Posterior vena cava (tissue), 2 donors: ENCODE results near the gene UBE2G1. TPM values are rescaled to one million over a fixed set of nuclear protein-coding genes. Genes with fewer than 3 reads are reported as not detected.

Source experiments
- DNase-seq: peaks from one replicate; pipeline ENCODE4 v3.0.0-alpha.2; 2020; ENCODE audit warnings: low spot score
- intact Hi-C, 2 donors: fragments of 100-400 bp; cut with DNase I; formaldehyde crosslinking; loops; one replicate each; pipeline versions ENCODE4 v1.14.1 to v1.14.2; 2022 to 2023
- total RNA-seq, 2 donors: library from RNA; stranded (reverse); fragmentation: NEBNext Ultra II Directional; extraction: Animal tissue kit (Norgen Biotek cat#: 25700); gene quantifications; one replicate each; pipeline ENCODE4 v1.2.1, GENCODE V29; 2021
- donor health status: DM: yes; HTN: yes; CAD: no.
- donor health status: DM: yes; HTN: yes; CAD: no.

The UBE2G1 gene
- total RNA-seq, 2 donors from 2014 or later, result 53.4 to 57.0 TPM

- no peak for DNase-seq
- intact Hi-C loops, result no loop called here
Measured at GRCh38 chr17:4344926-4345325, 21.5 kb downstream of the UBE2G1 start.

DNA sequence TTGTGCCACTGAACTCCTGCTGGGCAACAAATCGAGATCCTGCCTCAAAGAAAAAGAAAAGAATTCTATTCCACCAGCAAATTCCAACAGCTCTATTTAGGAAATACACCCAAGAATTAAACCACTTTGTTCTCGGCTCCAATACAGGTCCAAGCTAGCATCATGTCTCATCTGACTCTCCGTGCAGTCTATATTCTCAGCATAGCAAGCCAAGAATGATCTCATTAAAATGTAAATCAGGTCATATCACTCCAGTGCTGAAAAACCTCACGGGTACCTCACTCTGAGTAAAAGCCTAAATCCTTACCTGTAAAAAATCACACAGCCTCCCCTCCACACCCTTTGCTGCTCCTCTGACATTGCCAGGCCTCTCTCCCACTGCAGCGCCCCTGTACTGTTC is 23.9 kb downstream of the UBE2G1 start:
- intact Hi-C loops, result no loop called here
- no peak for DNase-seq

GRCh38 chr17:4341616-4341977 is 24.9 kb downstream of the UBE2G1 start:
- DNase-seq, result no peak
- intact Hi-C loops, result no loop called here

DNA sequence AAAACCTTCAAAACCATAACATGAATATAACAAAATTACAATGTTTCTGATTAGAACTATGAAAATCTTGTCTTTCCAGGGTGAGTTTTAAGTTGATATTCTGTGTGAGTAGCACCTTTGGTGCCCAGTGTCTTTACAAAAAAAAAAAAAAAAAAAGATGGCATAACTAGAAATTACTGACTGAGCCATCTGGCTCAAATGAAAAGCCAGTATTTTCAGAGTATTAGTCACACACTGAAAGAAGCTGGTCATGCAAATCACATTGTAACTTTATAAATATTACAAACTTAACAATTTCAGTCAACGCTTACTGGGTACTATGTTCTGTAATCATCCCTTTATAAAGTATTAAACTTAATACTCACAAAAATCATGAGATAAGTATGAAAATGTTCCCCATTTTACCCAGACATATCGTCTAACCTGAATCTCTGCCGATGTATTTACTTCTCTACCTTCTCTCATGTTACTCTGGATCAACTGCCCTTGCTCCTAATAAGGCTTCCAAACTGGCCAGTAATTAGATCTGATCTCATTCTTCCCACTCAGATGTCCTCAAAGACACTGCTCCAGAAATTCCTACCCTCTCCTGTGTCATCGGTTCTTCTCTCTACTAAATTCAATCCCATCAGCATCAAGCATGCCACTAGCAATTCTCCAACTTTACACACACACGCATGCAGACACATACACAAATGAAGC is 25.4 kb downstream of the UBE2G1 start:
- intact Hi-C loops, result no loop called here
- no peak for DNase-seq

DNA sequence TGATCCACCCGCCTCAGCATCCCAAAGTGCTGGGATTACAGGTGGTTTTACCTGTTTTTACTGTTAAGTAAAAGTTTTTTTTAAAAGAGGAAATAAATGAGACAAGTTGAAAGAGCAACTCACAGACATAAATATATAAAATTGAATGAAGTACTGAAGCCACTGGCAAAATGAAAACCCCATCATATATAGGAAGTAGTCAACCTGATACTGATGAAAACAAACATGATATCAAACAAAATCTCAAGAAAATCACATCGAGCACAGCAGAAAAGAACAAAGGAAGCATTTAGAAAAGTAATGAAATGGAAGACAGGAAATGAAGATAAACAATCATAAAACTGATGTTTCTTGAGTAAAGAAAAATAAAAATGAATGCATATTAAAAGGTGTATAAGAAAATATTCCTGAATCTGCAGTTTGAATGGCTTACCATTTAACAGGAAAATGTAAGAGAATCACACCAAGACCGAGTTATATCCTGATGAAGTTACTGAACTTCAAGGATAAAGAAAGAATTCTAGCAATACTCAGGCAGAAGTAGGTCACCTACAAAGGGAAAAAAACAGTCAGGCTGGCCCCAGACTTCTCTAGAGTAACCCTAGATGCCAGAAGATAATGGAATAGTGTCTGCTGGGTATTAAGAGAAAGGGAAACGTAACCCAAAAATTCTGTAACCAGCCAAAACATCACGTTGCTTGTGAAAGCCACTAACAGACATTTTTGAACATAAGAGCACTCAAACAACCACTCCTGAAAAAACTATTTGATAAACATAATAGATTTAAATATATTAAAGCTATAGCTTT is 31.5 kb downstream of the UBE2G1 start:
- intact Hi-C loops, result no loop called here
- no peak for DNase-seq

GRCh38 chr17:4334332-4334731 is 32.1 kb downstream of the UBE2G1 start:
- DNase-seq, result no peak
- intact Hi-C loops, result no loop called here

- intact Hi-C loops, result no loop called here
- DNase-seq, result no peak
Measured at GRCh38 chr17:4333041-4333440, 33.4 kb downstream of the UBE2G1 start.

DNA sequence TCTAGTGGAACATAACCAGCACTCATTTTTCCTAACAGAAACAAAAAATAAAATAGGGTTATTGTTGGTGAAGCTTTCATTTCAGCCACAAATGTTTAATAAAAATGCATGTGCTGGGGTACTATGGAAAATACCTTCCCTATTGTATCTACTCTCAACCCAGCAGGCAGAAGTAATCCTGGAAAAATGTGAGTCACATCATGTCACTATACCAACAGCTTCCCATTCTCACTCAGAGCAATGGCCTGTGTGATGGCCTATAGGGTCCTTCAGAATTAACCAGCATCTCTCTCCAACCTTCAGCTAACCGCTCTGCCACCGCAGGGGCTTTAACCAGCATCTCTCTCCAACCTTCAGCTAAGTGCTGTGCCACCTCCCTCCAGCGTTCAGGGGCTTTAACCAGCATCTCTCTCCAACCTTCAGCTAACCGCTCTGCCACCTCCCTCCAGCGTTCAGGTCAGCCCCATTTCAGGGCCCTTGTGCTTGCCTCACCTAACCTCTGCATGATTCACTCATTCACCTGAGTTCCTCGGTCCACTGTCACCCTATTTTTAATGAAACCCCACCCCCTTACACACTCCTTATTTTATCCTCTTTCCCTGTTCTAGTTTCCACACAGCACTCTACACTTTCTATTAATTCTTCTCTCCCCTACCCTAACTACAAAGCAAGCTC is 34.0 kb downstream of the UBE2G1 start:
- intact Hi-C loops, result no loop called here
- no peak for DNase-seq

DNA sequence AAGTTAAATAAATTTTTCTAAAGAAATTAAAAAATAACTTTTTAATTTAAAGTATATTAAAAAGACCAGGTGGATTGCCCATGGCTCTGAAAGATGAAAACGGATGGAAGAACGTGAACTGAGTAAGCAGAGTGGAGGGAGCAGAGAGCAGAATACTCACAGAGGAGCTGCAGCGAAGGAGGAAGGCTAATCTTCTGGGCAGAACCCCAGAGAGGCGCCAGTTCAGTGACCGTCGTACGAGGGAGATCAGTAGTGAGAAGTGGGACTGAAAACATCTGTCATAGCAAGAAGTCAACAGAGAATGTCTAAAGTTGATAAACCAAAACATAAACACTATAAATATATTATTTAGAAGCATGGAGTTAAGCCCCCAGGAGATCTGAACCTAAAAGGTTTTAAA is 34.9 kb downstream of the UBE2G1 start:
- intact Hi-C loops, result no loop called here
- no peak for DNase-seq

- intact Hi-C loops, result no loop called here
- no peak for DNase-seq
Measured at GRCh38 chr17:4329838-4330237, 36.6 kb downstream of the UBE2G1 start.

GRCh38 chr17:4327606-4328005 is 38.9 kb downstream of the UBE2G1 start:
- no peak for DNase-seq
- intact Hi-C loops, result no loop called here

GRCh38 chr17:4326608-4327007 is 39.9 kb downstream of the UBE2G1 start:
- intact Hi-C loops, result no loop called here
- DNase-seq, result no peak

DNA sequence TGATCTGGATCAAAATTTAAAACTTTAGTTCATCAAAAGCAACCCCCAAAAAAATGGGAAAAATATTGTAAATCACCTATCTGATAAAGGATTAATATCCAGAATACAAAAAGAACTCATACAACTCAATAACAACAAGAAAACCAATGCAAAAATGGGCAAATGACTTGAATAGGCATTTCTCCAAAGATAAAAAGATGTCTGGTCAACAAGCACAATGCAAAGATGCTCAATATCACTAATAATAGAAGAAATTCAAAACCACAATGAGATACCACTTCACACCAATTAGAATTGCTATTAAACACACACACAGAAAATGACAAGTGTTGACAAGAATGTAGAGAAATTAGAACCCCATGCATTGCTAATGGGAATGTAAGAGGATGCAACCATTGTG is 40.4 kb downstream of the UBE2G1 start:
- no peak for DNase-seq
- intact Hi-C loops, result no loop called here

GRCh38 chr17:4324463-4324862 is 42.0 kb downstream of the UBE2G1 start:
- DNase-seq, result no peak
- intact Hi-C loops, result no loop called here

- no peak for DNase-seq
- intact Hi-C loops, result no loop called here
Measured at GRCh38 chr17:4319221-4319620, 47.3 kb downstream of the UBE2G1 start.

GRCh38 chr17:4318596-4318995 is 47.9 kb downstream of the UBE2G1 start:
- intact Hi-C loops, result no loop called here
- no peak for DNase-seq

- intact Hi-C loops, result no loop called here
- no peak for DNase-seq
Measured at GRCh38 chr17:4318186-4318585, 48.3 kb downstream of the UBE2G1 start.

DNA sequence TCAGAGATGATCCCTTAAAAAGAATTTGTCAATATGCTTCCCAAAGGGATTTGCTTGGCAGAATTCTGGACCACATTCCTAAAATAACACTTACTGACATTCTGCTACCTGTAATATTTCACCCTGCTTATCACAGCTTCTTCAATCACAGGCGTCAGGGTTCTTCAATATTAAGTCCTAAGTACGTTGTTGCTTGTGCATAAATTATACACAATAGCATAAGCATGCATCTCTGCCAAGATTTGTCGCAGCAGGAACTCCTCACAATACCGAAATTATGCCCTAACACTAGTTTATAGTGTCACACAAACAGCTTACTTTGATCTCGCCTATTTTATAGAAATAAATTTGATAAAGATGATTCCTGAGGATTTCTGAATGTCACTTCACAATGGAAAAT is 48.9 kb downstream of the UBE2G1 start:
- no peak for DNase-seq
- intact Hi-C loops, result no loop called here

DNA sequence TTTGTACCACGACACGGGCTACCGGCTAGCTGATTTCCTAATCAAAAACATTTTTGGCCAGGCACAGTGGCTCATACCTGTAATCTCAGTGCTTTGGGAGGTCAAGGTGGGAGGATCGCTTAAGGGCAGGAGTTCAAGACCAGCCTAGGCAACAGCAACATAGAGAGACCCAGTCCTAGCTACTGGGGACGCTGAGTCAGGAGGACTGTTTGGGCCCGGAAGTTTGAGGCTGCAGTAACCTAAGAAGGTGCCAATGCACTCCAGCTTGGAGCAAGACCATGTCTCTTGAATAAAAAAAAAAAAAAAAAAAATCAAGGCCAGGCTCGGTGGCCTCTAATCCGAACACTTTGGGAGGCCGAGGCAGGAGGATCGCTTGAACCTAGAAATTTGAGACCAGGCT is 49.8 kb downstream of the UBE2G1 start:
- DNase-seq, result no peak
- intact Hi-C loops, result no loop called here

DNA sequence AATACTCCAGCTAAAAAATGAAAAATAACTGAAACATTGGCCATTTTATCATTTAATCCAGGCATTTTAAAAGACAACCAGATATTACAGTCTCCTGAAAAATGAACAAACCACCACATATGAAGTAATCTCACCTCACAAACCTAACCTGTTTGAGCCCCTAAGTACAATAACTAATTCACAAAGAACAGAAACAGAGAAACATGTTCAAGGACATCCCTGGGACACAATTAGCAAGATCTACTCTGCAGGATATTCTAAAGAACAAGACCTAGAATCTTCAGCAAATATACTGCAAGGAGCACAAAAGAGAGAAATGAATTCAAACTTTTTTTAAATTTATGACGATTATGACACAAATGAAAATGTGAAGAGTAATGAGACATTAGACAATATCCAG is 51.9 kb downstream of the UBE2G1 start:
- no peak for DNase-seq
- intact Hi-C loops, result no loop called here

- intact Hi-C loops, result no loop called here
- DNase-seq, result no peak
Measured at GRCh38 chr17:4314179-4314578, 52.3 kb downstream of the UBE2G1 start.
